ENCODE data around the gene OR10T2. TPM values are rescaled to one million over a fixed set of nuclear protein-coding genes. Genes with fewer than 3 reads are reported as not detected.
A peak's percentile ranks its signal among the peaks of the same experiment; 100 is the strongest.
"Not testable (repeated sequence)": the region's sequence is repeated elsewhere in the genome, so short reads cannot be mapped to it uniquely, and the experiment has no call there.

Gene OR10T2
- polyA plus RNA-seq (ENCODE audit: insufficient read length in 3 of 3) = not detected
- long read RNA-seq, donor 1 = 0 reads
- long read RNA-seq, donor 2 = 0 reads
- long read RNA-seq, donor 3 = 0 reads
- long read RNA-seq, donor 4 = 0 reads
- long read RNA-seq, donor 5 = 0 reads
- long read RNA-seq, donor 6 = 0 reads
- long read RNA-seq, donor 7 = 0 reads
- long read RNA-seq, donor 8 = 0 reads
- long read RNA-seq, donor 9 = 0 reads
- long read RNA-seq, donor 10 = 0 reads
- long read RNA-seq, donor 11 = 0 reads
- long read RNA-seq, donor 12 = 0 reads
- long read RNA-seq, donor 13 = 0 reads
- long read RNA-seq, donor 14 = 0 reads
- long read RNA-seq, donor 15 = 0 reads
- long read RNA-seq, donor 16 = 0 reads

- no peak for DNase-seq (ENCODE audit: extremely low read depth in 1 of 11, low read depth in 9 of 11, low spot score in 4 of 11)
Observed at GRCh38 chr1:158398818-158399514, at the start of gene OR10T2. OR10T2 (minus strand) TSS chr1:158399466; CDS start chr1:158399466, 0 bp downstream.

GRCh38 chr1:158445376-158445775 lies 46.1 kb upstream of the OR10T2 start:
- DNase-seq (ENCODE audit: extremely low read depth in 1 of 11, low read depth in 9 of 11, low spot score in 4 of 11) = no peak

- no peak for DNase-seq (ENCODE audit: extremely low read depth in 1 of 11, low read depth in 9 of 11, low spot score in 4 of 11)
Observed at GRCh38 chr1:158434741-158435140, 35.5 kb upstream of the OR10T2 start.

- not testable (repeated sequence) for DNase-seq (ENCODE audit: extremely low read depth in 1 of 11, low read depth in 9 of 11, low spot score in 4 of 11)
Observed at GRCh38 chr1:158430163-158430562, 30.9 kb upstream of the OR10T2 start.

- DNase-seq (ENCODE audit: extremely low read depth in 1 of 11, low read depth in 9 of 11, low spot score in 4 of 11) = no peak
Observed at GRCh38 chr1:158426137-158426536, 26.9 kb upstream of the OR10T2 start, which contains the start of gene OR10K2. OR10K2 (minus strand) TSS chr1:158426237; CDS start chr1:158420866, 5,371 bp downstream.

- DNase-seq (ENCODE audit: extremely low read depth in 1 of 11, low read depth in 9 of 11, low spot score in 4 of 11) = no peak
Observed at GRCh38 chr1:158425027-158425426, 25.8 kb upstream of the OR10T2 start.

GRCh38 chr1:158422212-158422611 lies 22.9 kb upstream of the OR10T2 start:
- DNase-seq (ENCODE audit: extremely low read depth in 1 of 11, low read depth in 9 of 11, low spot score in 4 of 11) = no peak

GRCh38 chr1:158417586-158417985 lies 18.3 kb upstream of the OR10T2 start:
- no peak for DNase-seq (ENCODE audit: extremely low read depth in 1 of 11, low read depth in 9 of 11, low spot score in 4 of 11)

GRCh38 chr1:158414651-158415345 lies 15.5 kb upstream of the OR10T2 start:
- no peak for DNase-seq (ENCODE audit: extremely low read depth in 1 of 11, low read depth in 9 of 11, low spot score in 4 of 11)

GRCh38 chr1:158407092-158407491 lies 7.8 kb upstream of the OR10T2 start:
- no peak for DNase-seq (ENCODE audit: extremely low read depth in 1 of 11, low read depth in 9 of 11, low spot score in 4 of 11)

- no peak for DNase-seq (ENCODE audit: extremely low read depth in 1 of 11, low read depth in 9 of 11, low spot score in 4 of 11)
Observed at GRCh38 chr1:158400871-158401270, 1.6 kb upstream of the OR10T2 start.

GRCh38 chr1:158396646-158397045 lies 2.6 kb downstream of the OR10T2 start:
- peak in 3 of 11 donors; percentile 0 to 7 (median 6) for DNase-seq (ENCODE audit: extremely low read depth in 1 of 11, low read depth in 9 of 11, low spot score in 4 of 11)

GRCh38 chr1:158393476-158393875 lies 5.8 kb downstream of the OR10T2 start:
- DNase-seq (ENCODE audit: extremely low read depth in 1 of 11, low read depth in 9 of 11, low spot score in 4 of 11) = no peak

GRCh38 chr1:158391099-158391498 lies 8.2 kb downstream of the OR10T2 start:
- no peak for DNase-seq (ENCODE audit: extremely low read depth in 1 of 11, low read depth in 9 of 11, low spot score in 4 of 11)

- DNase-seq (ENCODE audit: extremely low read depth in 1 of 11, low read depth in 9 of 11, low spot score in 4 of 11) = no peak
Observed at GRCh38 chr1:158390331-158390730, 8.9 kb downstream of the OR10T2 start.

GRCh38 chr1:158374860-158375259 lies 24.4 kb downstream of the OR10T2 start:
- no peak for DNase-seq (ENCODE audit: extremely low read depth in 1 of 11, low read depth in 9 of 11, low spot score in 4 of 11)

- DNase-seq (ENCODE audit: extremely low read depth in 1 of 11, low read depth in 9 of 11, low spot score in 4 of 11) = not testable (repeated sequence)
Observed at GRCh38 chr1:158374101-158374500, 25.2 kb downstream of the OR10T2 start.

- no peak for DNase-seq (ENCODE audit: extremely low read depth in 1 of 11, low read depth in 9 of 11, low spot score in 4 of 11)
Observed at GRCh38 chr1:158371188-158371953, 27.9 kb downstream of the OR10T2 start.

GRCh38 chr1:158366783-158367182 lies 32.5 kb downstream of the OR10T2 start:
- no peak for DNase-seq (ENCODE audit: extremely low read depth in 1 of 11, low read depth in 9 of 11, low spot score in 4 of 11)
